Measurements from ENCODE around the gene NUP62.

DNA sequence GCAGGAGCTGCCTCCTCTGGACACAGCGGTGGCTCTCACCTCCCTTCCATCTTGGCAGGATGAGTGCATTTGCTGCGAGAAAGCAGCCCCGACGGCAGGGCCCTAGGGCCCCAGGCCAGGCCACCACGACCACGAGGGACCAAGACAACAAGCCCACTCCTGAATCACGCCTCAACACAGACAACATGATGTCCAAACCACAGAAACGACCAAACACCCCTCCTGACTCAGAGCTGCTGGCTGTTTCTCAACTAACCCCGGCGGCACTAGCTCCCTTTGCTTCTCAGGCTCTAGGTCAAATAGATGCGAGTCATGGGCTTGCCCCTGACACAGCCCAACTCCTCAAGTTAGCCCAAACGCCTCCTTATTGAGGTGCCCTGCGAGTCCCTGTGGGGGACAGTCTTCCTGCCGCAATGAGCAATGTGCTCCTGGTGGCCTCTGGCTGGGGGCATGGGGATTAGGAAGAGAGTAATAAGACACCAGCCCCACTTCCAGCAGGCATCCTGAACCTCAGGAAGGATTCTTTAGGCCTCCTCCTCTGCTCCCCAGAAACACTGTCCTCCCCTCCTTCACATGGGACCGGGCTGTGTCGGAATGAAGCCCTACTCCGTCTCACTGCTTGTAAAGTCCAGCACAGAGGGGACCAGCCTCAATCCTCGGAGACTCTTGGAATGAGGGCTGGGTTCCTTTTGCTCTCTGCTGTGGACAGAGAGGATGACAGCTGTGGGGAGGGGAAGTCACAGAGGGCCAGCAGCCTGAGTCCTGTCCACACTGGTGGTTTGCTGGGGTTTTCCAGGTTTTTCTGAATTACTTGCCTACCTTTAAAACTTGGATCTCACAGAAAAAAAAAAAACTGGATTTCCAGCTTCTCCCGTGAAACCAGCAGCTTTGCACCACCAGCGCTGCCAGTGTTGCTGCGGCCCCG lies 7.2 kb downstream of the NUP62 start:
- TF ChIP-seq CTCF (IDR thresholded peaks at IDR 0.05) (no peak), POLR2A (IDR thresholded peaks at IDR 0.05) (no peak)
